ENCODE results near the gene STOM.

DNA sequence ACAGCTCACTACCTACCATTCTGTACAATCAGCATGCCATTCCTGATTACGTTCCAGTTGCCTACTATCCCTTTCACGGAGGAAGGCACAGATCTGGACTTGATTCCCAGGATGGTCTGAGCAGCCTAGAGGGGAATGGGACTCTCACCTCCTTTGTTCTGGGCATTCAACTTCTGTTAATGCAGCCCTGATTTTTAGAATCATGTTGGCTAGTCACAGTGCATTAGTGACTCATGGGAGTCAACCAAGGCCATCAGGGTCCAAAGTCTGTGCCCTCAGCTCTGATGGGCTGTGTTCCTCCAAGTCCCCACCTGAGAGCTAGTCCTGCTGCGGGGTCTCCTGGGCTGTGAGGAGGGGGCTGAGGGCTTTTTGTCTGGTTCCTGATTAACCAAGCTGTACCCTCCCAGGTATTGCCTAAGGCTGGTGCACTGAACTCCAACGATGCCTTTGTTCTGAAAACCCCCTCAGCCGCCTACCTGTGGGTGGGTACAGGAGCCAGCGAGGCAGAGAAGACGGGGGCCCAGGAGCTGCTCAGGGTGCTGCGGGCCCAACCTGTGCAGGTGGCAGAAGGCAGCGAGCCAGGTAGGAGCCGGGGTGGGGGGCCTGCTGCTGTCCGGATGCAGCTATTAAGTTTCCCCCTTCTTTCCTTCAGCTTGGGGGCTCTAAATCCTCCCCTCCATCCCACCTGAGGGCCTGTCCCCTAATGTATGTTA is 43.0 kb downstream of the STOM start:
- TF ChIP-seq, protein P1, sequence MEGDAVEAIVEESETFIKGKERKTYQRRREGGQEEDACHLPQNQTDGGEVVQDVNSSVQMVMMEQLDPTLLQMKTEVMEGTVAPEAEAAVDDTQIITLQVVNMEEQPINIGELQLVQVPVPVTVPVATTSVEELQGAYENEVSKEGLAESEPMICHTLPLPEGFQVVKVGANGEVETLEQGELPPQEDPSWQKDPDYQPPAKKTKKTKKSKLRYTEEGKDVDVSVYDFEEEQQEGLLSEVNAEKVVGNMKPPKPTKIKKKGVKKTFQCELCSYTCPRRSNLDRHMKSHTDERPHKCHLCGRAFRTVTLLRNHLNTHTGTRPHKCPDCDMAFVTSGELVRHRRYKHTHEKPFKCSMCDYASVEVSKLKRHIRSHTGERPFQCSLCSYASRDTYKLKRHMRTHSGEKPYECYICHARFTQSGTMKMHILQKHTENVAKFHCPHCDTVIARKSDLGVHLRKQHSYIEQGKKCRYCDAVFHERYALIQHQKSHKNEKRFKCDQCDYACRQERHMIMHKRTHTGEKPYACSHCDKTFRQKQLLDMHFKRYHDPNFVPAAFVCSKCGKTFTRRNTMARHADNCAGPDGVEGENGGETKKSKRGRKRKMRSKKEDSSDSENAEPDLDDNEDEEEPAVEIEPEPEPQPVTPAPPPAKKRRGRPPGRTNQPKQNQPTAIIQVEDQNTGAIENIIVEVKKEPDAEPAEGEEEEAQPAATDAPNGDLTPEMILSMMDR (IDR thresholded peaks at IDR 0.05), result no peak
- no peak for TF ChIP-seq POLR2A (IDR thresholded peaks at IDR 0.05)
